K562 (cell line): ENCODE results near the gene RUNX1. TPM values are rescaled to one million over a fixed set of nuclear protein-coding genes. Genes with fewer than 3 reads are reported as not detected.

Experiments
- ATAC-seq: fragments of 200-7000 bp; cut with Tn5 transposase; 3 replicates; pipeline ENCODE4 v1.9.1; 2020; ENCODE audit warnings: moderate library complexity
- BruUV-seq: library from RNA; stranded (reverse); fragments of 400-500 nt; replicated peaks from 2 replicates; lab custom pipeline; 2021; lab: Mats Ljungman, UMichigan
- CTCF ChIA-PET: fragments of 300-600 bp; formaldehyde crosslinking; extraction: SDS; loops from one replicate; lab custom pipeline; 2021; ENCODE audit warnings: low intra/inter-chr PET ratio; lab: Yijun Ruan, JAX
- POLR2A ChIA-PET: fragments of 300-600, 350-650 bp; sonication (Branson Sonifier 250); formaldehyde crosslinking; extraction: SDS; loops from one replicate; lab custom pipeline; 2021; ENCODE audit warnings: antibody characterized with exemption, inconsistent platforms; lab: Yijun Ruan, JAX
- DNase-seq, 4 experiments: peaks; one replicate each; pipeline versions ENCODE4 v3.0.0 to v3.0.0-alpha.2; 2011 to 2018; ENCODE audit warnings: low spot score in 3 of 4, mixed read lengths in 3 of 4; ENCODE audit errors: extremely low read depth in 1 of 4
- FAIRE-seq: peaks from 2 replicates; lab custom pipeline; 2011; peaks lifted over from hg19 to GRCh38; lab: Jason Lieb, UNC
- H2AFZ ChIP-seq: 2 replicates; pipeline ENCODE4 v1.6.0; 2011; ENCODE audit warnings: low read depth, low read length, control low read depth, inconsistent platforms
- H3K27ac ChIP-seq: fragments of 200-600 bp; 3 replicates; pipeline ENCODE4 v1.8.0; 2011; ENCODE audit warnings: low read depth, mild to moderate bottlenecking, control low read depth, inconsistent platforms, low read length, moderate library complexity, mixed read lengths; ENCODE audit errors: extremely low read depth
- H3K27me3 ChIP-seq, 2 experiments: fragments of 300-600 bp in 1 of 2; 2 replicates in 1 of 2; 3 replicates in 1 of 2; pipeline versions ENCODE4 v1.6.0 to v1.8.0; 2011; ENCODE audit warnings: inconsistent platforms in 2 of 2, low read length in 2 of 2, mild to moderate bottlenecking in 1 of 2, mixed read lengths in 1 of 2, moderate library complexity in 1 of 2; ENCODE audit not compliant: control insufficient read depth in 2 of 2, insufficient read depth in 2 of 2
- H3K36me3 ChIP-seq: fragments of 300-600 bp; 3 replicates; pipeline ENCODE4 v1.8.0; 2011; ENCODE audit warnings: mild to moderate bottlenecking, low read length, inconsistent platforms; ENCODE audit not compliant: control insufficient read depth, insufficient read depth
- H3K4me1 ChIP-seq, 2 experiments: fragments of 200-600 bp in 1 of 2; replicated peaks in 1 of 2; 2 replicates in 1 of 2; 3 replicates in 1 of 2; pipeline versions ENCODE4 v1.5.1 to v1.8.0; 2011; ENCODE audit warnings: inconsistent platforms in 2 of 2, low read length in 2 of 2, mild to moderate bottlenecking in 1 of 2, mixed read lengths in 1 of 2, moderate library complexity in 1 of 2; ENCODE audit not compliant: control insufficient read depth in 2 of 2, insufficient read depth in 2 of 2
- H3K4me2 ChIP-seq: 2 replicates; pipeline ENCODE4 v1.6.1; 2011; ENCODE audit warnings: low read length, control low read depth, inconsistent platforms, mixed read lengths; ENCODE audit not compliant: insufficient read depth
- H3K4me3 ChIP-seq: fragments of 200-600 bp; sonication (generic), shearing (Covaris generic); 2 replicates; pipeline ENCODE4 v1.5.1; 2016; ENCODE audit warnings: control low read depth, inconsistent platforms
- H3K79me2 ChIP-seq: fragments of 200-600 bp; 3 replicates; pipeline ENCODE4 v1.8.0; 2011; ENCODE audit warnings: low read length, inconsistent platforms; ENCODE audit not compliant: control insufficient read depth, insufficient read depth
- H3K9ac ChIP-seq, 2 experiments: 2 replicates each; pipeline versions ENCODE4 v1.6.0 to v1.6.1; 2011; ENCODE audit warnings: low read depth in 2 of 2, low read length in 2 of 2, control low read depth in 1 of 2, inconsistent platforms in 1 of 2, mild to moderate bottlenecking in 1 of 2, mixed read lengths in 1 of 2; ENCODE audit not compliant: insufficient read depth in 1 of 2
- H3K9me1 ChIP-seq: one replicate; pipeline ENCODE4 v1.6.0; 2011; ENCODE audit warnings: inconsistent platforms, mild to moderate bottlenecking, low read length, moderate library complexity; ENCODE audit not compliant: control insufficient read depth, insufficient read depth
- H3K9me3 ChIP-seq: replicated peaks from 2 replicates; pipeline ENCODE4 v1.5.1; 2011; ENCODE audit warnings: low read depth, low read length, inconsistent platforms; ENCODE audit not compliant: control insufficient read depth, insufficient read depth
- H4K20me1 ChIP-seq: replicated peaks from 2 replicates; pipeline ENCODE4 v1.6.1; 2011; ENCODE audit warnings: low read length, inconsistent platforms, mixed read lengths; ENCODE audit not compliant: control insufficient read depth, insufficient read depth
- BCOR ChIP-seq: fragments of 450-650 bp; IDR thresholded peaks from 2 replicates; pipeline ENCODE4 v1.6.1; 2016
- PTTG1 ChIP-seq: fragments of 450-650 bp; IDR thresholded peaks from 2 replicates; pipeline ENCODE4 v1.6.1; 2016; ENCODE audit warnings: low read depth, mild to moderate bottlenecking, missing genetic modification characterization, missing compliant biosample characterization
- TCF7 ChIP-seq: sonication (generic); IDR thresholded peaks from 2 replicates; pipeline ENCODE4 v1.6.1; 2016; ENCODE audit warnings: antibody characterized with exemption, borderline replicate concordance
- ZKSCAN3 ChIP-seq: fragments of 250-450 bp; sonication (Bioruptor Pico); IDR thresholded peaks from 2 replicates; pipeline ENCODE4 v1.4.0; 2020
- ZNF316 ChIP-seq: fragments of 450-650 bp; IDR thresholded peaks from 2 replicates; pipeline ENCODE4 v1.6.1; 2016
- WGBS: fragments of 100-300 bp; shearing (Covaris generic); methylation state at CpG from one replicate; pipeline ENCODE4 v1.1.6; 2016; ENCODE audit warnings: low coverage, mixed read lengths; ENCODE audit not compliant: insufficient coverage; ENCODE audit errors: missing lambda C conversion rate; 5-methylcytosine and 5-hydroxymethylcytosine counted together
- in situ Hi-C: fragments of 300-500 bp; cut with MboI; formaldehyde crosslinking; loops from 4 replicates; pipeline ENCODE4 v1.15.0; 2018; ENCODE audit warnings: inconsistent platforms, mixed read lengths
- intact Hi-C: fragments of 100-400 bp; cut with micrococcal nuclease; formaldehyde crosslinking; loops from 2 replicates; pipeline ENCODE4 v1.14.2; 2022
- polyA plus RNA-seq, 8 experiments: library from polyadenylated mRNA; depleted of rRNA in 4 of 8; stranded (reverse) in 5 of 8; unstranded in 3 of 8; fragments of >200 nt; fragmentation: Nextera tagmentation in 2 of 8; fragmentation: Illumina TruSeq in 1 of 8; extraction: Ambion mirVana in 2 of 8; extraction: Trizol in 1 of 8; gene quantifications; 2 replicates each; pipeline versions ENCODE4 v1.2.1 to v1.2.3, GENCODE V29; 2011 to 2014; ENCODE audit warnings: inconsistent platforms in 1 of 8, missing spikeins in 1 of 8
- total RNA-seq, 7 experiments: library from RNA; depleted of rRNA in 6 of 7; stranded (reverse); fragments of >200 nt in 6 of 7; fragmentation: Illumina TruSeq in 2 of 7; extraction: Trizol in 2 of 7; gene quantifications; 2 replicates each; pipeline versions ENCODE4 v1.2.1 to v1.2.3, GENCODE V29; 2011 to 2021; ENCODE audit warnings: low replicate concordance in 1 of 7
- TF ChIP-seq, protein P1 (sequence below): sonication (generic); formaldehyde crosslinking; IDR thresholded peaks from 2 replicates; pipeline ENCODE4 v1.8.0; 2022; ENCODE audit warnings: missing genetic modification reagents, mild to moderate bottlenecking, borderline replicate concordance
- TF ChIP-seq, protein P2 (sequence below): fragments of 250-450 bp; sonication (Bioruptor Pico); IDR thresholded peaks from 2 replicates; pipeline ENCODE4 v1.5.0; 2022; ENCODE audit warnings: mild to moderate bottlenecking

Gene RUNX1
- total and polyA plus RNA-seq, 9 of the 15 experiments (the other 6 are each of a cell fraction or from before 2014, with no cell fraction given): 2.2 to 68.6 (median 17.8) TPM

GRCh38 chr21:34841154-34841553, 207.9 kb downstream of the RUNX1 start:
- no peak for DNase-seq
- intact Hi-C loops: no loop called here
- BruUV-seq: no TSS peak
- H3K4me1 ChIP-seq: no peaks in the 10 kb centered on the region; a peak in 1 of 5 replicates
- H3K27ac ChIP-seq: no peak overlapping the region
- H3K36me3 ChIP-seq: peaks cover 84% of the 10 kb centered on the region
- no peaks in the 10 kb centered on the region for H3K9me1 ChIP-seq
- no peak overlapping the region for H3K4me3 ChIP-seq
- no peak overlapping the region for H3K9ac ChIP-seq
- ChIA-PET POLR2A (interaction anchor here (0.7 kb wide), 1 partner anchor 1433 kb away, joined by 4 read pairs; no protein-coding TSS in a partner anchor), CTCF (no interaction called here)
- in situ Hi-C loops: no loop called here
- H3K4me2 ChIP-seq: no peak overlapping the region
- peaks cover 19% of the 10 kb centered on the region; the same call in 2 of the 3 replicates for H3K79me2 ChIP-seq
- no peak for FAIRE-seq
- H3K9me3 ChIP-seq: no peaks in the 10 kb centered on the region
- TF ChIP-seq BCOR: no peak
- TF ChIP-seq, protein P1, sequence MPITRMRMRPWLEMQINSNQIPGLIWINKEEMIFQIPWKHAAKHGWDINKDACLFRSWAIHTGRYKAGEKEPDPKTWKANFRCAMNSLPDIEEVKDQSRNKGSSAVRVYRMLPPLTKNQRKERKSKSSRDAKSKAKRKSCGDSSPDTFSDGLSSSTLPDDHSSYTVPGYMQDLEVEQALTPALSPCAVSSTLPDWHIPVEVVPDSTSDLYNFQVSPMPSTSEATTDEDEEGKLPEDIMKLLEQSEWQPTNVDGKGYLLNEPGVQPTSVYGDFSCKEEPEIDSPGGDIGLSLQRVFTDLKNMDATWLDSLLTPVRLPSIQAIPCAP (CRISPR knock-in tag): no peak
- TF ChIP-seq TCF7: no peak
- no peak for TF ChIP-seq ZKSCAN3 (CRISPR knock-in tag)
- TF ChIP-seq, protein P2, sequence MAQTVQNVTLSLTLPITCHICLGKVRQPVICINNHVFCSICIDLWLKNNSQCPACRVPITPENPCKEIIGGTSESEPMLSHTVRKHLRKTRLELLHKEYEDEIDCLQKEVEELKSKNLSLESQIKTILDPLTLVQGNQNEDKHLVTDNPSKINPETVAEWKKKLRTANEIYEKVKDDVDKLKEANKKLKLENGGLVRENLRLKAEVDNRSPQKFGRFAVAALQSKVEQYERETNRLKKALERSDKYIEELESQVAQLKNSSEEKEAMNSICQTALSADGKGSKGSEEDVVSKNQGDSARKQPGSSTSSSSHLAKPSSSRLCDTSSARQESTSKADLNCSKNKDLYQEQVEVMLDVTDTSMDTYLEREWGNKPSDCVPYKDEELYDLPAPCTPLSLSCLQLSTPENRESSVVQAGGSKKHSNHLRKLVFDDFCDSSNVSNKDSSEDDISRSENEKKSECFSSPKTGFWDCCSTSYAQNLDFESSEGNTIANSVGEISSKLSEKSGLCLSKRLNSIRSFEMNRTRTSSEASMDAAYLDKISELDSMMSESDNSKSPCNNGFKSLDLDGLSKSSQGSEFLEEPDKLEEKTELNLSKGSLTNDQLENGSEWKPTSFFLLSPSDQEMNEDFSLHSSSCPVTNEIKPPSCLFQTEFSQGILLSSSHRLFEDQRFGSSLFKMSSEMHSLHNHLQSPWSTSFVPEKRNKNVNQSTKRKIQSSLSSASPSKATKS (CRISPR knock-in tag): no peak
- TF ChIP-seq PTTG1: no peak
- peak; percentile 44 for TF ChIP-seq ZNF316
- no peak for ATAC-seq
- 93% methylated on average over 4 of the region's 4 CpGs for WGBS
- no peaks in the 10 kb centered on the region for H3K27me3 ChIP-seq
- peaks cover 13% of the 10 kb centered on the region for H4K20me1 ChIP-seq
- no peak overlapping the region for H2AFZ ChIP-seq
